CD4-positive, alpha-beta T cell treated with Interleukin-6 for 4 hours (primary cell): ENCODE data around the gene EYA4.
"Not testable (repeated sequence)": the region's sequence is repeated elsewhere in the genome, so short reads cannot be mapped to it uniquely, and the experiment has no call there.

Source experiments
- DNase-seq: peaks from one replicate; pipeline ENCODE4 v3.0.0-alpha.2; 2020; ENCODE audit warnings: mixed read lengths

The EYA4 gene

DNA sequence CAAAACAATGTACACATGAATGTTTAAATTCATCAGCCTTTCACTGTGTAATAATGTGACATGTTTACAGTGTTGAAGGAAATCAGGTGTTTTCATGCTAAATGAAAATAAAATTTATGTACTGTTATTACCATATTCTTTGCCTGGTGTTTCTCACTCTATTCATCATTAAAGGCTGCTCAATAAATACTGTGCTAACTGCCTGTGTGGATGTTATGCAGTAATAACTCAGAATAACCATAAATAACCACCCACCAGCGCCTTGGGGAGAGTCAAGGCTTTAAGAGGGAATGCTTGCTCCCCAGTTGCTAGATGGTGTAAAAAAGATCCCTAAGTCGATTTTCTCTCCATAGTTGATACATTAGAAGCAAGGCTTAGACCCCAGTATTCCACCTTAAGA lies 299.9 kb downstream of the EYA4 start:
- no peak for DNase-seq

DNA sequence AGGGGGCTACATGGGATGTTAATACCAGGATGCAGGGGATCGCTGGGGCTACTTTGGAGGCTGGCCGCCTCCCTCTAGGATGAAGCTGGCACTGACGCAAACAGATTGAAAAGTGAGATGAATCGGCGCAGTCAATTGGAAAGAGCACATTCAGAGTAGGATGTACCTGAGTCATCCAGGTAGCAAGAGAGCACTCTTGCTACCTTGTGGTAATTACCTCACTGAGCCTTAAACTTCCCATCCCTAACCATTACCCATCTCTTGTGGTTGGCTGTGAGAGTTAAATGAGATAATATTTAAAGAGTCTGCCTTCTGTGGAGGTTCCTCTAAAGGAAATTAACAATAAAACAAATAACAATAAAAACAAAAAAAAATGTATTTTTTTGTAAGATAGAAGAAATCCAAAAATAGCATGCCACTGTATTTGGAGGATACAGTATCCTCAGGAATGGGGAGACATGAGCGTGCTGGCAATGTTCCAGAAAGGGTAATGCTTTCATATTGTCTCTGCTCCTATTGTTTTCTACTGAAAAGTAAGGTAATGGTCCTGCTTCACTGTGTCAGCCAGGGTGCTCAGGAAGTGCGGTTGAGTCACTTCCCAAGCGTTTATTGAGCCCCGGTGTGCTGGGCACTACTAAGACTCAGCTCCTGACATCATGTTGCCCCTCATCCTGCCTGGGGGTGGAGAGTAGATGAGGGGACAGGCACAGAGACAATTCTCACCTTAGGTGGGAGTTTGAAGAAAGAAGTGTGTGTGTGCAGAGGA lies 301.1 kb downstream of the EYA4 start:
- no peak for DNase-seq

DNA sequence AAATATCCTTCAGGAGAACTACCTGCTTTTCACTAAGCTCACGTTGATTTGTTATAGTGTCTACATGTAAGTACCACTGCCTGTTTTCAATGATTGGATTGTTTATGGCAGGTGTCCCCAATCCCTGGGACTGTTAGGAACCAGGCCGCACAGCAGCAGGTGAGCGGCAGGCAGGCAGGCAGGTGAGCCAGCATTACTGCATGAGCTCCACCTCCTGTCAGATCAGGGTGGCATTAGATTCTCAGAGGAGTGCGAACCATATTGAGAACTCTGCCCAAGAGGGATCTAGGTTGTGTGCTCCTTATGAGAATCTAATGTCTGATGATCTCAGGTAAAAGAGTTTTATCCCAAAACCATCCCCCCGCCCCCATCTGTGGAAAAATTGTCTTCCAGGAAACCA lies 303.3 kb downstream of the EYA4 start:
- DNase-seq, result no peak

DNA sequence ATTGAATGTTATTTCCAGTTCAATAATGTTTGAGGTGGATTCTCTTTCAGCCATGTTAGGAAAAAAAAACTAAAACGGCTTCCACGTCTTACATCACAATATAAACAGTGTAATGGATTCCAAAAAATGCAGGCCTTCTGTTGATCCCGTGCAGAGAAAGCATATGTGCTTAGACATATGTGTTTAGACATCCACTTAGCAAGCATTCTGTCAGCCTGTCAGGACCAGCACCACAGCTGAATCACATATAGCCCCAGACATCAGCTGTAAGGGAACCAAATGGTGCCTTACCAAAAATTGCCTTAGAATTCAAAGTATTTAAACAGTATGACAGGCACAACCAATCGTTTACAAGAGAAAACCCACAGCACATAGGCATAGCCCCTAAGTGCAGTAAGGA lies 304.9 kb downstream of the EYA4 start:
- DNase-seq, result no peak

DNA sequence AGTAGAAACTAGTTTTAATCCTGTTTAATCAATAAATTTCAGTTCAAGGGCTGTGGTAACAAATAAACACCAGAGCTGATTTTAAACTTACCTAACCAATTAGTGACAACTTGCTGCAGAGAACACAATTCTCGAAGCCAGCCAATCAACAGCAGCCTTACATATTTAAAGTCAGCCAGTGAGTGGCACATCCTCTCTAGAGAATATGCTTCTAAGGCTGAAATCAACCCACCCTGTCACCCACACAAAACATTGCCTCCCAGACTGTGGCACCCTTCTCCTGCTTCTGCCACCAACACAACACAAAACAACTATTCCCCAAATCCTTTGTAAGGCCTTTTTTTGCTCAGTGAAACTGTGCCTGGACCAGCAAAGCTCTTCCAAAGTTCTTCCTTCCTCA lies 306.0 kb downstream of the EYA4 start:
- DNase-seq, result no peak

DNA sequence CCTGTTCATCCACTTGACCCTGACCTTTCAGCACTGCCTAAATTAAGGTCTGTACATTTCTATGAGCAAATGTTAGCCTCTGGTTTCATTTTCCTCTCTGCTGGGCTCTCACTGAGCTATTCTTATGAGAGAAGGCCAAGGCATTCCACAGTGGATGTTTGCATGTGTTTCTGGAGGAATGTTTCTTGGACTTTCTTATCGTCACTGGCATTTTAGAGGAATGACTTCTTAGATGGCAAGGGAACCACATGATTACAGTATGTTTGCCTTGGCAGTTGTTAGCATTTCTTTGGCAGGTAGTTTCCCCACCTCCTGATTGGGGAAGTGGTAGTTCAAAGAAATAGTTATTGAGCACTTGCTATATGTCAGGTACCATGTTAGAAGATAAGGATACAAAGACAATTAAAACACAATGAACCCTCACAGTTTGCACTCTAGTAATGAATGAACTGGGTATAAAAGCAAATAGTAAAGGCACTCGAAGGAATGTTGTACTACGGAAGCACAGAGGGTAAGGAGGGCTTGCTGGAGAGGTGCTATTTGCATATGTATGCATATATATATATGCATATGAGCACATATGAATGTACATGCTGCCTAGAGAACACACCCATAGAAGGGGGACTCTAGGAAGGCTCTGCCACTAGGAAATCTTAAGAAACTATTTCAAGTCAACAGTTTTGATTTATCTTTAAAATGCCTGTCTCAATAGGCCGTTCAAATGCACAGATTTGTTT lies 307.4 kb downstream of the EYA4 start:
- no peak for DNase-seq

DNA sequence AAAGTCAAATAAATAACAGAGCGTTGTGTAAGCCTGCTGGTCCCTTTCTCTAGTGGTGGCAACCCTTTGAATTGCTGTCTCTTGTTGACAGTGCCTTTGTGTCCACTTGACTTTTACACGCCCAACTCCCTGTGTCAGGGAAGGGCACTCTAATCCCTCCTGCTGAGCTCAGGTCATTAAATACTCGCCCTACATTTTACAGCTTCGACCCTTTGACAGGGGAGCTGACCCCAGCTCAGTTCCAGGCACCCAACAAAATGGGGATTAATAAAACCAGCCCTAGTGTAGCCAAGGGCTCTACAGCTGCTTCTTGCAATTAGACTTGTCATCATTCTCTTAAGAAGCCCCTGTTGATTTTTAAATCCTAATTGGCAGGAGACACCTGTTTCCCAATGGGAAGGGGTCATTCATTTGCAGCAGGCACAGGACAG lies 308.2 kb downstream of the EYA4 start:
- DNase-seq, result no peak

DNA sequence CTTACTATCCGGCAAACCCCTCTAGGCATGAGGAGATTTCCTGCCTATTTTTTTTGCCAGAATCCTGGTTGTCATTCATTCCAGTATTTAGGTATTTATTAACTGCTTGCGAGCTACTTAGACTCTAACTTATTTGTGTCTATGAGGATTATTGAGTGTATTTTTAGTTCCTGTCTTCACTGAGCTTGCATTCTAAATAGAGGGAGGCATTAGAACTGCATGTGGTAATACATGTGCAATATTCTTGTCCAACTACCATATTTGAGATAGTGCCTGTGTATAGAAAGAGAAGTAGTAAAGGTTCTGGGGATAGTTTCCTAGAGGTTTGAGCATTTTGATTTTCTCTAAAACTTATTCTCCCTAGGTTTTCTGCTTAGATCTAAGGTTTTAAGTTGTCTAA lies 308.9 kb downstream of the EYA4 start:
- DNase-seq, result no peak

DNA sequence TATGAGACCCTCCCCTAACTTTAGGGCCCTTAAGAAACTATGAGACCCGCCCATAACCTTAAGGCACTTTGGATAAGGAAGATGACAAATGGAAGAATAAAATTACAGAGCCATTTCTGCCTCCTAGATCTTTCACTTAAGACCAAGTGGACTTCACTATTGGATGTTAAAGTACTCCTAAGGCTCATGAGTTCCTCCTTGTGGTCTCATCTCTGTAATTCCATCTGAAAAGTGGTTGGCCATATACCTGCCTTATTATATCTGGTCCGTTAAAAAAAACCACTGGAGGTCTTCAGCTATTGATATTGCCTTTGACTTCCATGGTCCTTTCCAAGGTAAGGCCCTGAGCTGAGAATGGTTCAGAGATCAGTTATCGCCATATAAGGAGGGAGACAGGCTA lies 310.3 kb downstream of the EYA4 start:
- DNase-seq, result no peak

DNA sequence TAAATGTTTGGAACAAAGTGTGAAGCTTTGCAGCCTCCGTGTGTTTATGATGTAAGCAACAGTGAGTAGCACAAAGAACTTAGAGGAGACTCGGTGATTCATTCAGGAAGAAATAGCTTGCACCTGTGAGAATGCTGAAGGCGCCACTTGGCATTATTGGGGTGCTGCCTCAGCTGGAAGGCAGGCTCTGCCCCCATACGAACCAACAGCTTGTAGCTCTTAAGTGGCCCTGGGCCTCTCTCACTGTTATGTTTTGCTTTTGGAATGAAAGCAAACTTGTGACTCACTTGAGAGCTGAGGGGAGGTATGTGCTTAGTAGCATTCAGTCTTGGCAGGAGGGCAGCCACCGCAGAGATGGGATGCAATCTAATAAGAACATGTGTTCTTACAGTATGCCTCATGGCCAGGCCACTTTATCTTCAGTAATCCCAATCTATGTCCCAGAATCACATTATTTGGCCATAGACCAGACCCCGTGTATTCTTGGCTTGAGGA lies 310.7 kb downstream of the EYA4 start:
- no peak for DNase-seq

DNA sequence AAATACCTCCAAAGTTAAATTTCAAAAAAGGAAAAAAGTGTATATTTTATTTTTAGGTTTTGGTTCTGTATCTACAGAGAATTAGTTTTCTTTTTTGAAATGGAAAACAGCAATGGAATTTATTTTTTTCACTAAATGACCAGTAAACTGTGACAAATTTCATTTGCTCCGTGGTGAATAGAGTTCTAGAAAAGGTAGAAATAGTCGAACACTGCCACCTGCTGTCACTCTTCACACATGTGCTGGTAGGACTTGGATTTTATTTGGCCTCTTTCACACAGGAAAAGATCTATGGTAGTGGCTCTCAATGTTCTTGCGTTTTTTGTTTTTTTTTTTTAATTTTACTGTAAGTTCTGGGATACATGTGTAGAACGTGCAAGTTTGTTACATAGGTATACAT lies 312.5 kb downstream of the EYA4 start:
- DNase-seq, result peak; percentile 27

DNA sequence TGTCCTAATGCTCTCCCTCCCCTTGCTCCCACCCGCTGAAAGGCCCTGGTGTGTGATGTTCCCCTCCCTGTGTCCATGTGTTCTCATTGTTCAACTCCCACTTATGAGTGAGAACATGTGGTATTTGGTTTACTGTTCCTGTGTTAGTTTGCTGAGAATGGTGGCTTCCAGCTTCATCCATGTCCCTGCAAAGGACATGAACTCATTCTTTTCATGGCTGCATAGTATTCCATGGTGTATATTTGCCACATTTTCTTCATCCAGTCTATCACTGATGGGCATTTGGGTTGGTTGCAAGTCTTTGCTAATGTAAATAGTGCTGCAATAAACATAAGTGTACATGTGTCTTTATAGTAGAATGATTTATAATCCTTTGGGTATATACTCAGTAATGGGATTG lies 313.0 kb downstream of the EYA4 start:
- not testable (repeated sequence) for DNase-seq

DNA sequence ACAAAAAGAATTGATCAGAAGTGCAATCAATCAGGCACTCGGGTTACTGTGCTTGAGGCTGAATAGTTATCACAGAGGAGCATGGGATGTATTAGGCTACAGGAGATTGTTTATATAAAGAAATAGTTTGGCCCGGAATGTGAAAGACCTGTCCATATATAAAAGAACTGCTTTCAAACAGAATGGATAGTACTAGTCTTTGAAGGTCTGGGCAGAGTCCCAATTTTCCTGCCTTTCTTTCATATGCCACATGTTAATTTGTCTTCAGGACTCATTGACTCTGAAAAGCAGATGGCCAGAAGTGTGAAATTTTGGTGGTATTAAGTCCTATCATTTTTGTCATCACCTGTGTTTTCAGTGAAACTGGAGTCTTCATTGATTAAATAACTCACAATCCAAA lies 314.5 kb downstream of the EYA4 start:
- DNase-seq, result no peak

DNA sequence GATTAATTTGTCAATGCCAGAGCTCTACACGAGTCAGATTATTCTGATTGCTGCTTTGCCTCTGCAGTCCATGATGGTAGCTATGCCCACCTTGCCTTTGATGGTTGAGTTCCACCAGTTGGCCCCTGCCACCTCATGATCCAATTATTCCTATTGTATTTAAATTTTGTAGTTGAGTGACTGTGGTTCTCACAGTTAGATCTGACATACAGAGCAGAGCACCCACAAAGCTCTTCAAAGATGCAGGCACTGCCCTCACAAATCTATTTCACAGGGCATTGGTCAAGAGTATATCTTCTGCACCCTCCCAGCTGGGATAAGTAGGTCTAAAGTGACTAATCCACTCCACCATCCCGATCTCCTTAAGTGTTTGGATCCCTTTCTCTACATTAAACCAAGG lies 318.8 kb downstream of the EYA4 start:
- DNase-seq, result no peak

DNA sequence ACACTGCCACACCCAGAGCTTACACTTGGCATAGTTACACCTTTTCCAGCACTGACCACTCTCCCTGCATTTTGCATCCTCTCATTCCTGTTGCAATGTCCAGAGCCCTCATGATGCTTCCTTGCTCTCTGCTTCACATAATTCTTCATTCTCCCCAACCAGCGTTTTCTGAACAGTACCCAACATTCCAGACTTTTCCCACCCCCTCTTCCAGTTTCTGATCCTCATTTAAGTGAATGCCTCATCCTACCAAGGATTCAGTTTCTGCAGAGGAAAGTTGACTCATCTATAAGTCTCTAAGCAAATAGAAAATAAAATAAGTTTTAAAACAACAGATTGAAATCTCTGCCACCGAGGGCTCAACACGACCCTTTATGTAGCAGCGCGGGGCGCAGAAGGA lies 326.5 kb downstream of the EYA4 start:
- DNase-seq, result no peak

DNA sequence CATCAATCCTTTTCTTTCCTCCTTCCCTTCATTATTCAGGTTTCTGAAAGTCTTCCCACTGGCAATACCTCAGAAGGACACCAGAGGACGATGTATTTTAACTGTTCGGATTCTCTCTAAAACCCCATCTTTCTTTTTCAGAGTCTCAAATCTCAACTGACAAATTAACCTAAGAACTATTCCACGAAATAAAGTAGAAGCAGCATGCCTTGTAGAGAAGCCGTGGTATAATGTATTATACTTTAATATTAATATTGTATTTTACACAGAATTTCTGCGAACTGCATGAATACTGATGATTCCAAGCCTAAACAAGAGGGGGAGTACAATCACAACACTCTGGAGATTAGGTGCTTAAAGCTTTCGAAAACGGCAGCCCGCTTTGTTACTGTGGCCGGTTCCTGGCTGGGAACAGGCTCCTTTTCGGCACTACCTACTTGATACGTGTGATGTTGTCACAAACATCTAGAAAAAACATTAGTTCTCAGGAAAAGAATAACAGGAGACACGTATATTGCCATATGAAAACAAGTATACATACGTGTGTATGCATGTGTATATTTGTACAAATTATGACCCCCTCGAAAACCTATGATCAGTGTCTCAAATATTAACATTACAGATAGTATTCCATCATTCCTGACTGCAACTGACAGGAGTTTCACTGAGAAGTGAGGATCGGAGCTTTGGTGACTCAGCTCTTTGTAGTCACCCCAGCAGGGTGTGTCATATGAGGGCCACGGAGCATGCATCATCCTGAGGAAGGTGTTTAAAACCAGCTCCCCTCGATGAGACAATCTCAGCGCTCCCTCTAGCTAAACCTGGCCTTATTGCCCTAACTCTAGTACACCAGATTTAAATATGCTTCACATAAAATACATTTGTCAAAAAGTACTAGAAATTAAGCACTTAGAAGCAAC lies 328.1 kb downstream of the EYA4 start:
- DNase-seq, result no peak

DNA sequence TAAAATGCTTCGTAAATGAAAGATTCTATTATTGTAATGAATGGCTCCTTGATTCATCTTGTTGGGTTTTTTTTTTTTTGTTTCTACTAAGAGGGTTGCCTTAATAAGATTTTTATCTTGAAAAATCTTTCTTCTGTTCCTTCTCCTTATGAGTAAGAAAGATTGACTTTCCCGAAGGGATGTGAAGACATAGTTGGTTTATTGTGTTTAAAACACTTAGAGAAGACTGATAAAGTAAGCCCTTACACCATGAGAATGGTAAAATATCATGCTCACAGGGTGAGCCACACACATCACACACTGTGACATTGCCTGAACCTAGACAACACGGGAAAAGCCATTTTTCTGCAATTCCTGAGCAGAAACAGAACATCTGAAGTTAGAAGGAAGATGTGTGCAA lies 330.5 kb downstream of the EYA4 start:
- DNase-seq, result no peak

DNA sequence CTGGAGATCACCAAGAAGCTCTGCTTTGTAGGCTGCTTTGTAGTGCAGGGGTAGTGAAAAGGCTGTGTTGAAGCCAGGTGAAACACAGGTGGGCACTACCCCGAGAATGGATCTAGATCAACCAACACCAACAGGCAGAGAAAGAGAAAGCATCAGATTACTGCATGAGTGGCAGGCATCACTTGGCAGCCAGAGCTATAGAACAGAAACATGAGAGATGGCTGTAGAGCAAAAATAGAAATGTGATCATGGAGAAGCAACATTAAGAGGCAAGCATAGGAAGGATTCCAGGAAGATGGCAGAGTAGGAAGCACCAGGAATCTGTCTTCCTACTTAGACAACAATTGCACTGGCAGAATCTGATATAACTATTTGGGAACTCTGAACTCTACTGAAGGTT lies 336.7 kb downstream of the EYA4 start:
- DNase-seq, result no peak
